ENCODE results near the gene RFX1. TPM values are rescaled to one million over a fixed set of nuclear protein-coding genes. Genes with fewer than 3 reads are reported as not detected.

Gene RFX1
- total and polyA plus RNA-seq, 2 of the 13 experiments (the other 11 are each of a cell fraction or from before 2014, with no cell fraction given) = 1.1 to 1.3 TPM

- TF ChIP-seq MLXIP (CRISPR knock-in tag; IDR thresholded peaks at IDR 0.05; ENCODE audit: borderline replicate concordance) = no peak
- TF ChIP-seq ZGPAT (CRISPR knock-in tag; IDR thresholded peaks at IDR 0.05) = peak; percentile 93
- no peak for TF ChIP-seq ZNF513 (CRISPR knock-in tag; conservative IDR thresholded peaks at IDR 0.05)
- no peak for TF ChIP-seq PLRG1 (conservative IDR thresholded peaks at IDR 0.05)
- no peak for TF ChIP-seq AKNA (CRISPR knock-in tag; IDR thresholded peaks at IDR 0.05; ENCODE audit: borderline replicate concordance)
- no peak for TF ChIP-seq CENPT (CRISPR knock-in tag; IDR thresholded peaks at IDR 0.05; ENCODE audit: low read depth)
- TF ChIP-seq MEIS2 (CRISPR knock-in tag; IDR thresholded peaks at IDR 0.05) = peak; percentile 49; the same call in 1 of the 2 replicates
- TF ChIP-seq EZH2 (conservative IDR thresholded peaks at IDR 0.05; ENCODE audit: low read depth, low read length) = no peak
- TF ChIP-seq ZBTB42 (CRISPR knock-in tag; IDR thresholded peaks at IDR 0.05) = no peak
- no peak; the same call in 1 of the 2 replicates for TF ChIP-seq ZNF205 (CRISPR knock-in tag; IDR thresholded peaks at IDR 0.05)
- TF ChIP-seq ZNF367 (CRISPR knock-in tag; IDR thresholded peaks at IDR 0.05; ENCODE audit: borderline replicate concordance) = no peak
- TF ChIP-seq ZNF512 (CRISPR knock-in tag; IDR thresholded peaks at IDR 0.05) = no peak
- no peak for TF ChIP-seq ZNF101 (CRISPR knock-in tag; IDR thresholded peaks at IDR 0.05; ENCODE audit: borderline replicate concordance, low read depth)
- no peak for TF ChIP-seq ZNF543 (CRISPR knock-in tag; IDR thresholded peaks at IDR 0.05)
- TF ChIP-seq RBAK (CRISPR knock-in tag; IDR thresholded peaks at IDR 0.05) = no peak
- TF ChIP-seq TBP (CRISPR knock-in tag; IDR thresholded peaks at IDR 0.05) = no peak
These were observed 844 bp upstream of the RFX1 start (continued) for GRCh38 chr19:14006766-14007562.
